Vagina (tissue), 2 donors: ENCODE results near the gene EHD2. TPM values are rescaled to one million over a fixed set of nuclear protein-coding genes. Genes with fewer than 3 reads are reported as not detected.
A peak's percentile ranks its signal among the peaks of the same experiment; 100 is the strongest.
"Not testable (repeated sequence)": the region's sequence is repeated elsewhere in the genome, so short reads cannot be mapped to it uniquely, and the experiment has no call there.

Experiments used
- DNase-seq, 2 donors: peaks; one replicate each; pipeline ENCODE4 v3.0.0-alpha.2; 2017; ENCODE audit errors: extremely low spot score in 2 of 2
- H3K27ac ChIP-seq: fragments of 200-600 bp; sonication (generic); one replicate; pipeline ENCODE4 v1.5.1; 2019
- H3K27me3 ChIP-seq: fragments of 200-600 bp; sonication (generic); one replicate; pipeline ENCODE4 v1.5.1; 2019
- H3K36me3 ChIP-seq, 2 donors: fragments of 200-600 bp; sonication (generic); one replicate each; pipeline ENCODE4 v1.5.1; 2017 to 2019
- H3K4me1 ChIP-seq: fragments of 200-600 bp; sonication (generic); one replicate; pipeline ENCODE4 v1.5.1; 2019
- H3K4me3 ChIP-seq, 2 donors: fragments of 200-600 bp; sonication (generic); 1 replicate in 1 of 2; 2 replicates in 1 of 2; pipeline ENCODE4 v1.5.1; 2016 to 2019
- H3K9me3 ChIP-seq: fragments of 200-600 bp; sonication (generic); one replicate; pipeline ENCODE4 v1.5.1; 2019
- CTCF ChIP-seq, 3 experiments: fragments of 450-650 bp in 2 of 3; fragments of 200-600 bp in 1 of 3; sonication (generic) in 1 of 3; IDR thresholded peaks; one replicate each; pipeline ENCODE4 v1.5.1; 2017 to 2019; ENCODE audit warnings: antibody characterized with exemption in 3 of 3, mild to moderate bottlenecking in 2 of 3, moderate library complexity in 2 of 3
- POLR2A ChIP-seq, 2 donors: fragments of 450-650 bp; IDR thresholded peaks; one replicate each; pipeline ENCODE4 v1.6.1; 2017; ENCODE audit warnings: antibody characterized with exemption in 2 of 2, mild to moderate bottlenecking in 2 of 2, moderate library complexity in 2 of 2
- POLR2AphosphoS5 ChIP-seq, 2 donors: sonication (generic); formaldehyde crosslinking; IDR thresholded peaks; one replicate each; pipeline ENCODE4 v1.9.0; 2017; ENCODE audit warnings: antibody characterized with exemption in 2 of 2, mild to moderate bottlenecking in 2 of 2, low read depth in 1 of 2; ENCODE audit not compliant: insufficient read depth in 1 of 2
- intact Hi-C: fragments of 100-400 bp; cut with DNase I; formaldehyde crosslinking; loops from one replicate; pipeline ENCODE4 v1.15.1; 2023
- total RNA-seq: library from RNA; depleted of rRNA; stranded (reverse); fragments of >200 nt; gene quantifications from one replicate; pipeline ENCODE4 v1.2.3, GENCODE V29; 2016

Gene EHD2
- total RNA-seq, 1 donor from 2014 or later: 125 TPM

GRCh38 chr19:47726467-47726866, 13.2 kb downstream of the EHD2 start:
- H3K9me3 ChIP-seq: no peaks in the 10 kb centered on the region
- H3K4me3 ChIP-seq: no peak overlapping the region
- intact Hi-C loops: no loop called here
- peak overlapping the region; percentile 80 for H3K27ac ChIP-seq
- H3K36me3 ChIP-seq: peaks cover 0 to 37% of the 10 kb centered on the region in 2 donors
- H3K4me1 ChIP-seq: peaks cover 86% of the 10 kb centered on the region
- TF ChIP-seq POLR2A (IDR thresholded peaks at IDR 0.05): no peak
- TF ChIP-seq POLR2AphosphoS5 (IDR thresholded peaks at IDR 0.05; ENCODE audit: insufficient read depth in 1 of 2, low read depth in 1 of 2): no peak
- no peak for TF ChIP-seq CTCF (IDR thresholded peaks at IDR 0.05)
- DNase-seq: no peak
- no peaks in the 10 kb centered on the region for H3K27me3 ChIP-seq

- intact Hi-C loops, H3K9me3 ChIP-seq, DNase-seq, H3K27me3 ChIP-seq, H3K4me3 ChIP-seq: not testable (repeated sequence)
- Histone ChIP-seq H3K27ac (peak overlapping the region; percentile 92), H3K4me1 (peaks cover 70% of the 10 kb centered on the region), H3K36me3 (peaks cover 0 to 41% of the 10 kb centered on the region in 2 donors)
These were observed 15.1 kb downstream of the EHD2 start for GRCh38 chr19:47728295-47728694.

GRCh38 chr19:47729468-47729798, 16.2 kb downstream of the EHD2 start:
- intact Hi-C loops: no loop called here
- H3K36me3 ChIP-seq: peaks cover 4 to 45% of the 10 kb centered on the region in 2 donors
- H3K27ac ChIP-seq: peak overlapping the region; percentile 92
- TF ChIP-seq POLR2A (IDR thresholded peaks at IDR 0.05) (no peak), POLR2AphosphoS5 (IDR thresholded peaks at IDR 0.05; ENCODE audit: insufficient read depth in 1 of 2, low read depth in 1 of 2) (peak; percentile 74 to 75)
- H3K27me3 ChIP-seq: no peaks in the 10 kb centered on the region
- peak overlapping the region in 1 of 2 donors; percentile 2 for H3K4me3 ChIP-seq
- no peaks in the 10 kb centered on the region for H3K9me3 ChIP-seq
- peaks cover 59% of the 10 kb centered on the region for H3K4me1 ChIP-seq
- DNase-seq: no peak

GRCh38 chr19:47729799-47730520, 16.7 kb downstream of the EHD2 start:
- H3K9me3 ChIP-seq: no peaks in the 10 kb centered on the region
- DNase-seq: no peak
- H3K4me3 ChIP-seq: peak overlapping the region in 1 of 2 donors; percentile 2
- TF ChIP-seq POLR2AphosphoS5 (IDR thresholded peaks at IDR 0.05; ENCODE audit: insufficient read depth in 1 of 2, low read depth in 1 of 2) (peak in 1 of 2 donors; percentile 66), CTCF (IDR thresholded peaks at IDR 0.05) (no peak)
- peak overlapping the region; percentile 92 for H3K27ac ChIP-seq
- H3K4me1 ChIP-seq: peaks cover 55% of the 10 kb centered on the region
- no peaks in the 10 kb centered on the region for H3K27me3 ChIP-seq
- H3K36me3 ChIP-seq: peaks cover 4 to 50% of the 10 kb centered on the region in 2 donors
- intact Hi-C loops: no loop called here

GRCh38 chr19:47730521-47730889, 17.3 kb downstream of the EHD2 start:
- peak overlapping the region; percentile 92 for H3K27ac ChIP-seq
- TF ChIP-seq CTCF (IDR thresholded peaks at IDR 0.05) (no peak), POLR2A (IDR thresholded peaks at IDR 0.05) (no peak), POLR2AphosphoS5 (IDR thresholded peaks at IDR 0.05; ENCODE audit: insufficient read depth in 1 of 2, low read depth in 1 of 2) (no peak)
- DNase-seq: no peak
- intact Hi-C loops: no loop called here
- H3K27me3 ChIP-seq: no peaks in the 10 kb centered on the region
- no peak overlapping the region for H3K4me3 ChIP-seq
- H3K4me1 ChIP-seq: peaks cover 50% of the 10 kb centered on the region
- H3K36me3 ChIP-seq: peaks cover 4 to 54% of the 10 kb centered on the region in 2 donors
- H3K9me3 ChIP-seq: no peaks in the 10 kb centered on the region

GRCh38 chr19:47730910-47731309, 17.7 kb downstream of the EHD2 start:
- Histone ChIP-seq H3K4me1 (peaks cover 46% of the 10 kb centered on the region), H3K27ac (peak overlapping the region; percentile 92)

More at GRCh38 chr19:47730910-47731309, 17.7 kb downstream of the EHD2 start:
- Histone ChIP-seq H3K36me3 (peaks cover 4 to 53% of the 10 kb centered on the region in 2 donors), H3K4me3 (no peak overlapping the region), H3K9me3 (no peaks in the 10 kb centered on the region), H3K27me3 (no peaks in the 10 kb centered on the region)
- intact Hi-C loops: no loop called here
- DNase-seq: no peak
- TF ChIP-seq CTCF (IDR thresholded peaks at IDR 0.05) (no peak), POLR2A (IDR thresholded peaks at IDR 0.05) (no peak), POLR2AphosphoS5 (IDR thresholded peaks at IDR 0.05; ENCODE audit: insufficient read depth in 1 of 2, low read depth in 1 of 2) (no peak)
